GM19239 (cell line): ENCODE measurements around the gene DSC2.
"Not testable (repeated sequence)": the region's sequence is repeated elsewhere in the genome, so short reads cannot be mapped to it uniquely, and the experiment has no call there.

Experiments used
- DNase-seq: peaks from one replicate; pipeline ENCODE4 v3.0.0; 2011; ENCODE audit warnings: low spot score; ENCODE audit not compliant: insufficient read length
- FAIRE-seq: peaks from 2 replicates; lab custom pipeline; 2011; peaks lifted over from hg19 to GRCh38; lab: Jason Lieb, UNC

The DSC2 gene

DNA sequence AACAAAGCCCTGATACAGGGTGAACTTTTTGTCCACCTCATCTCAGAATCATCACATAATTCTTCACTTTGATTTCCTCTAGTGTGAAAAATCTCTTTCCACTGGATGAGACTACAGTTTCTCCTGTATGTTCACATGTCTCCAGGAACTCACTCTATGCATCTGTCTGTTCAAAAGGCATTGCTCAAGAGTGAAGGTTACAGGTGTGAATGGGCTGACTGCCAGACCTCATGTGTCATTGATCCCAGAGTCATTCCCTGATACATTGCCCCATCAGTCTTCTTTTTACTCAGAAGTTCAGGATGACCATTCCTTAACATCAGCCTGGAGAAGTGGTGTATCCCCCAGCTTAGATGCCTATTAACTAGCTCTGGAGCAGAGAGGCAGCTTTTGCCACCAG is 55.3 kb downstream of the DSC2 start:
- no peak for FAIRE-seq

DNA sequence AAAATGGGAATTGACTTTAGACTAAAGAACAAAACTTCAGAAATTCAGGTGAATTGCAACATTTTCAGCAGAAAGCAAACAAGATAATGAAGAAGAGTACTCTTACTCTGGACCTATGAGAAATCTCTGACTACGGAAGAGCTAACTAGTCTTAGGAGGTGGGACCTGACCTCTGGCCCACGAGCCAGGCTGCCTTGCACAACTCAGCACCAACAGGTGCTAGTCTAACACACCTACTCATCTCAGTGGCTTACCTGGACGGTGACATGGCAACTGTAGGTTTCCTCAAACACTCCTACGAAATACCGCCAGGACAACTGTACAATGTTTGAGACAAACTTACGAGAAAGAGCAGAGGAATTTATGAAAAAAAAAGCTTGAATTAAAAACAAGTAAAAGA is 56.6 kb downstream of the DSC2 start:
- FAIRE-seq (no peak), DNase-seq (no peak)

More for the DNA sequence above, 55.3 kb downstream of the DSC2 start:
- no peak for DNase-seq

DNA sequence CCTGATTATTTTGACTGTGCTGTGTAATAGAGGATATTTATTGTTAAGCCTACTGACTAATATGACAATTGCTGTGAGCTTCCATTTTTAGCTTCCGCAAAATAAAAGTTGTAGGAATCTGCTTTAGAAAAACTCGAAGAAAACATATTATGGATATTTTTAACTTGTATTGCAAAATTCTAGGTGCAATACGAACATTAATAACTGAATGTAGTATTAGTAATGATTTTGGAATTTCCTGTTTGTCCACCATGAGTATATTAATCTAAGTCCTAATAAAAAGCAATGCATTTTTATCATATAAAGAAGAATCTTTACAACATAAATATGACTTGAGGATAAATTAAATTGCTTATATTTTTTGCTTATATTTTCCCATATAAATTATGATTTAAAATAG is 57.3 kb downstream of the DSC2 start:
- FAIRE-seq (no peak), DNase-seq (no peak)

DNA sequence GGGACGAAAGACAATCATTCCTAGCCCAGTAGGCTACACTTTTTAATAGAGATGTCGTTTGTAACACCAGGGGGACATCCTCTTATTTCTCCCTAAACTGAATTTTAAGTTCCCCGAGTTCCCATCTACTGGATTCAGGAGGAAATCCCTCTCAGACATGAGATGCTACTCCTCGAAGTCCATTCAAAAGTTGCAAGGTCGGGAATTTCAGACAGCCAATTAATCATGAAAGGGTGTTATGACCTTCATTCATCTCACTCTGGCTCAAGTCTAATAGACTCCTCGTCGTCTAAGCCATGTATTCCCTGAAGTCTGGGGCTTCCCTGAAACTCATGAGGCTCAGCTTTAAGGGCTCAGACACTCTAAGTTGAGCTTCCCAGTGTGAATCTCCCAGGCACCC is 58.5 kb downstream of the DSC2 start:
- DNase-seq (no peak), FAIRE-seq (no peak)

DNA sequence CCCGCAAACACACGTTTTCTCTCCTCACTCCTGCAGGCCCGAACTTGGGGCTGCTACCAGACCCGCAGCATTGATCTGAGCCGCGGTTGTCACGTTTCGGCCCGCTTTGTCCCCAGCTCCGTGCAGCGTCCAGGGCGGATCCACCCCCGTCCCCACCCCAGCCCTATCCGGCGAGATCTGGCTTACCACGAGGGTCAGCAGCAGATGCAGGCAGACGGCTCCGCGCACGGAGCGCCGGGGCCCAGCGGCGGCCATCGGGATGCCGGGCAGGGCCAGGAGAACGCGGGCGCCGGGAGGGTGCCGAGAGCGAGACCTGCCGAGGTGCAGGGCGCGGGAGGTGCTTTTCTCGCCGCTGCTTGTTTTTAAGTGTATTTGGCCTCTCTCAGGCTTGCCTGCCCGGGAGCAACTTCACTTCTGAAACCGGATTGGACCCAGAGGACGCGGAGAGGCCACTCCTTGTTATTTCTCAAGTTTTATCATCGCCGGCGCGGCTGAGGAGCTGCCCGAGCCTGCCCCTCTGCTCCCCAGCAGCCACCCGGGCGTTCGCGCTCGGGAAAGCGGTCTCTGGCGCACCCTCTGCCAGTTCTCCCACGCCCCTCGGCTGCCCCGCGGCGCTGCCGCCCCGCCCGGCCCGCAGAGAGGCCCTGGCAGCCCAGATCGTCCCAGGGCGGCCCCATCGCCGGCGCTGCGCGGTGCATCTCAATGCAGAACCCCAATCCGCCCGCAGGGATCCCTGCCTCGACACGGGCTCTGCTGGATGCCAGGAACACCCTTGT is 59.6 kb downstream of the DSC2 start, which contains the start of gene DSC3:
DSC3 (minus strand) TSS at position 337 of the 776 bp plus-strand sequence; CDS start at position 255, 82 bp downstream.
- no peak for FAIRE-seq
- DNase-seq, result no peak

DNA sequence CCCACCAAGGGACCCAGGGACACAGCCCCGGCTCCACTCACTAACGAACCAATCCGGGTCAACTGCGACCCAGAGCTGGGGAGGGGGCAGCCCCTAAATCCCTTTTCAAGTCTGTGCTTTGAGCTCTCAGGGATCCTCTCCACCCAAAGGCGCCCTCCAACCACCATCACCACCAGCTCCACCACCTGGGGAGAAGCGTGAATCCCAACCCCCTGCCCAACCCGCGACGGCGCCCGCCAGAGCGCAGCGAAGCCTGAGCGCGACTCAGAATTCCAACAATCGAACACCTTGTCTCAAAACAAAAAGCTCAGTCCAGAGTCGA is 60.2 kb downstream of the DSC2 start:
- no peak for FAIRE-seq
- no peak for DNase-seq

DNA sequence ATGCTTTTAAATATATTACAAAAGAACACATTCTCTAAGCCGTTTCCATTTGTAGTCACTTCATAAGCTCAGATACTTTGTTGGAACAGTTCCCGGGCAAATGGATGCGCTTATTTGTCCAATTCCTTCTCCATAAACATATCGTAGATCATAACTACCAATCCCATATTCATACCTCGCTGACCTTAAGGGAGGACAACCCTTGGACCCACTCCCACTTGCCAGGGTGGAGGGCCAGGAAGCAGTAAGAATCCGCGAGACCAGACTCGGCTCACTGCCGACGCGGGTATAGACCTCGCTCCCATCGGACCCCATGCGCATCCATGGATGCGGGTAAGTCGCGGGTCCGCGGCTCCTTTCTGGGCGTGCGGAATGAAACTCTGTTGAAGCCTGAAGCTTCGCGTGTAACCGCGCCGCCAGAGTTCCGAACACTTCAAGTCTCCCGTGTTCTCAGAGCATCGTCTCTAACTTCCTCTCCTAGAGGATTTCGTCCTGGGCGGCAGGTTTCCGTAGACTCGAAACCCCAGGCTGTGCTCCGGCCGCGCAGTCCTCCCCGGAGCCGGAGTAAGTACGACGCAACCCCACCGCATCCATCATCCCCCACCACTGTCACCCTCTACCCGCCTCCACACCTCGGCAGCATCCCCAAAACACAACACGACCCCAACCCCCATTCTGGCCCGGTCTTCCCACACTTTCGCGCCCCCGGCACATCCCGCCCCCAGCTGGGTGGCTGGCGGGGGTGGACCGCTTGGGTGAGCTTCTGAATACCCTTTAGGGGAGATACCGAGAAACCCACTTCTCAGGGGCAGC is 60.7 kb downstream of the DSC2 start:
- DNase-seq (no peak), FAIRE-seq (no peak)

DNA sequence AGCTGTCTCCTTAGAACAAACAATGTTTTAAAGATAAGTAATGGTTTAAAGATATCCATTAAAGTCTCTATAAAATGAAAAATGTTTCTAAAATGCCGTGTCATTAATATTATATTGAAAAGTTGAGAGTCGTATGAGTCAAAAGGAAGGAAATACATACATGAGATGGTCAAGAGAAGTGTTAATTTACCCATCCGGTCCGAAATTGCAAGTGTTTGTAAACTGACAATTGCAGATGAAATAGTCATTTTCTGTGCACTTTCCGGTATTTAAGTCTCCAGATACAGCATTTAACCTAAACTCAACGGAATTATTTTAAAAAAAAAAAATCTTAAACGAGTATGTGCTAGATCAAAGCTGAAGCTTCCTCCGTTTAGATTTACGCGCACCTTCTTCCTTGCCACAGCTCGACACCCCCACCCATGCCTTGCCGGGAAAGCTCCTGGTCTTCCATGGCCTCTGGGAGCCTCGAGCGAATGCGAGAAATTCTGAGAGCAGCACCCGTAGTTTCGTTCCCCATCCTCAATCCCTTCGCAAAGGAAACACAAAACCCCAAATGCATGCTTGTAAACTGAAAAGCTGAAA is 61.4 kb downstream of the DSC2 start:
- FAIRE-seq (no peak), DNase-seq (no peak)

DNA sequence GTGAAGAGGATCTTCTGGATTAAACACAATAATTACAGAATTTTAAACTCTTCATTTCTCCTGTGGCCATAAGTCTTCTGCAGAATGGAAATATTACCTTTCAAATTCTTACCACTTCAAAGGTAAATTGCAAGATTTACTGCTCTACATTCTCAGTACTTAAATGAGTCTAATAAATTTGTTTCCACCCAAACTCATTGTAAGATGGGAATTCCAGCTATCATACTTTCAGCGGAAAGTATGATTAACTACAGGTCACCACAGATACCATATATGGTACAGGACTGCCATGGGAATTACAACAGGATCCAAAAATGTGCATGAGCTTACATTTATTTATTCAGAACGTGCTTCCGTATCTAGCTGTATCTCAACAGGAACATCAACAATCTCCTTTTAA is 62.8 kb downstream of the DSC2 start:
- no peak for DNase-seq
- no peak for FAIRE-seq

DNA sequence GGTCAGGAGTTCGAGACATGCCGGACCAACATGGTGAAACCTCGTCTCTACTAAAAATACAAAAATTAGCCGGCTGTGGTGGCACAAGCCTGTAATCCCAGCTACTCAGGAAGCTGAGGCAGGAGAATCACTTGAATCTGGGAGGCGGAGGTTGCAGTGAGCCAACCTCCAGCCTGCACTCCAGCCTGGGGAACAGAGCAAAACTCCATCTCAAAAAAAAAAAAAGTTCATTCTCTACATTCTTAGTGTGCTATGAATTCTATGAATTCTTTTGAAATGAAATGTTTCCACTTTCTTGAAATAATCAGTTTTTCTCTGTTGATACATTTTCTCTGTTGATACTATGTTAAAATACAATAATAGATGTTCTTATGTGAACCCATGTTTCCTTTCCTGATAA is 64.5 kb downstream of the DSC2 start:
- not testable (repeated sequence) for FAIRE-seq, DNase-seq

DNA sequence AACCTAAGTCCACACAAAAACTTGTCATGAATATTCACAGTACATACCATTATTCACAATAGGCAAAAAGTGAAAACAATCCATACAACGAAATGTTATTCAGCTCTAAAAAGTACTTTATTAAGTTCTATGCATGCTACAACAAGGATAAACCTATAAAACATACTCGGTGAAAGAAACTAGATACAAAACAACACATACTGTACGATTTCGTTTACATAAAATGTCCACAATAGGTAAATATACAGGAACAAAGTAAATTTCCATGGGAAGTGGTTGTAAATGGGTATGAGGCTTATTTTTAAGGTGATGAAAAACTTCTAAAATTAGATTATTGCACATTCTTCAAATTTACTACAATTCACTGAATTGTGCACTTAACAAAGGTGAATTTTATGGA is 67.7 kb downstream of the DSC2 start:
- FAIRE-seq, result no peak
- DNase-seq, result no peak

DNA sequence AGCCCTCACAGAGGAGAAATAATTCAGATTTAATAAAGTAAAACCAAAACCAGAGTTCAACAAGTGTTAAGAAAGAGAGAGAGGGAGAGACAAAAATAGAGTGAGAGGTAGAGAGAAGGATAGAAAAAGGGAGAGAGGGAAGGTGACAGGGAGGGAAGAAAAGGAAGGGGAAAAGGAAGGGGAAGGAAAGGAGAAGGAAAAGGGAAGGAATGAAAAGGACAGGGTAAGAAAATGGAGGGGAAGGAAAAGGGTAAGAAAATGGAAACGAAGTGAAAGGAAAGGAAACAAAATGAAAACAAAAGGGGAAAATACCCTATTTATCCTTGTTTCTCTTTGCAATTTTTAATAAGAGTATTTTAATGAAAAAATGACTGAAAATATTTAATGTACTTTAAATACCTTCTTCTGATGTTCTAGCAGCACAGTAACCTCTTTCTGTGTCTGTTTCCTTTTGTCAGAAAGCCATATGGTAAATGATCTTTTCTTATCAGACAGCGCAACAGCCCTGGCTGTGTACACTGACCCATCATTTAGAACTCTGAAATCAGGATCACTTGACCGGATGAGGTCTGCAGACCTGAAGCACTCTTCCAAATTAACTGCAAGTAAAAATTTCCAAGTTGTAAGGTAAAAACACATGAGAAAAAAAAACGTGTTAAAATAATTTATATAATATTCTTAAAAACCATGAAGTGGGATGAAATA is 71.5 kb downstream of the DSC2 start:
- no peak for FAIRE-seq
- DNase-seq, result no peak

DNA sequence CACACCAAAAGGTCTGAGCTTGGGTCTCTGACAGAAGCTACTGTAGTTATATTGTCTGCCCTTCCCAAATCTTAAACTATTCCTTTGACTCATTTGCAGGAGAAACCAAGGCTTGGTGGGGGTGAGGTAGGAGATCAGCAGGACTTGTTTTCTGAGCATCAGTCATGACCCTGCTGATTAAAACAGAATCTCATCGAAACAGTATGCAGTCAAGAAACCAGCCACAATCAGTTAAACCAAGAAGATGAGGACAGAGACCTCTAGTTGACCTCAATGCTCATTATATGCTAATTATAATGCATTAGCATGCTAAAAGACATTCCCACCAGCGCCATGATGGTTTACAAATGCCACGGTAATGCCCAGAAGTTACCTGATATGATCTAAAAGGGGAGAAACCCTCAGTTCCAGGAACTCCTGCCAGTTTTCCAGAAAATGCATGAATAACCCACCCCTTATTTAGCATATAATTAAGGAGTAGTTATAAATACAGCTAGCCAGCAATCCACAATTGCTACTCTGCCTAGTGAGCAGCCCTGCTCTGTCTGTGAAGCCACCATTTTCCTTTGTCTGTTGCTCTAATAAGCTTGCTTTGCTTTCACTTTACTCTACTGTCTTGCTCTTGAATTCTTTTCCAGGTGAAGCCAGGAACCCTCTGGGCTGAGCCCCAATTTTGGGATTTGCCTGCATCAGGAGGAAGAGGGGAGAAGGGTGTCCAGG is 86.3 kb downstream of the DSC2 start:
- FAIRE-seq (no peak), DNase-seq (no peak)

DNA sequence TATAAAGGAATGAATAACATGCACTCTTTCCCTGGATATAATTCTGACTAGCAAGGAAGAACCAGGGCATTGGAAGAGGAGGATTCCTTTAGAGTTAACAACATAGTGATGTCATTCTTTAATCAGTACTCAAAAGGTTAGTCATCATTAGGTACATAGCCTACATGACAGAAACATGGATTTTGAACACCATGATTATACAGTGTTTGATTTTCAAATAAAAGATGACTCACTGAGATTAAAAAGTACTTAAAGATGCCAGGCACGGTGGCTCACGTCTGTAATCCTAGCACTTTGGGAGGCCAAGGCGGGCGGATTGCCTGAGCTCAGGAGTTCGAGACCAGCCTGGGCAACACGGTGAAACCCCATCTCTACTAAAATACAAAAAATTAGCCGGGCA is 90.8 kb downstream of the DSC2 start:
- not testable (repeated sequence) for FAIRE-seq, DNase-seq

DNA sequence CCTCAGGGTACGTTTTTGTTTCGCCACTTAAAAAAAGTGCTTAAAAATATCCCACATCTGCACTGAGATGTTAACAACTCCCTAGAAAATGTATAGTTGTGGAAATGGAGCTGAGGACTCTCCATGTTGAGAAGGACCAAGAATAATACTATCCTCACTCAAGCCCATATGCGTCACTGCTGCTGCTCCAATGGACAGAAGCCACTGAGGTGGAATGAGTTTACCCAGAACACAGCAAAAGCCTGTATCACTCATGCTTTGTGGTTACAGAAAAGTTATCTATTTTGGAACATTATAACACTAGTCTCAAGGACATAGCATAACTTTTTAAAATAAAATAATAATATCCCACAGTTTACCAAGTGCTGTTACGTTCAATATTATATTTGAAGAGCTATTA is 91.6 kb downstream of the DSC2 start:
- DNase-seq (no peak), FAIRE-seq (no peak)
